HepG2 (cell line): Measurements from ENCODE around the gene ITGA2. TPM values are rescaled to one million over a fixed set of nuclear protein-coding genes. Genes with fewer than 3 reads are reported as not detected.
A peak's percentile ranks its signal among the peaks of the same experiment; 100 is the strongest.

ENCODE experiments used
- AKAP8 ChIP-seq: sonication (generic); formaldehyde crosslinking; IDR thresholded peaks from 2 replicates; pipeline ENCODE4 v1.5.1; 2020; ENCODE audit warnings: mild to moderate bottlenecking, missing genetic modification reagents
- EP300 ChIP-seq, 3 experiments: sonication (generic) in 1 of 3; formaldehyde crosslinking in 1 of 3; IDR thresholded peaks; 2 replicates each; pipeline versions ENCODE4 v1.5.1 to v1.6.1; 2011 to 2020; ENCODE audit warnings: low read depth in 2 of 3, low read length in 2 of 3, borderline replicate concordance in 1 of 3, improper control_type of control experiment in 1 of 3, mild to moderate bottlenecking in 1 of 3, missing genetic modification reagents in 1 of 3, moderate library complexity in 1 of 3
- FIP1L1 ChIP-seq: fragments of 200-400 bp; formaldehyde crosslinking; IDR thresholded peaks from 2 replicates; pipeline ENCODE4 v1.6.1; 2018; ENCODE audit warnings: low read depth, mild to moderate bottlenecking, low read length, moderate library complexity, borderline replicate concordance; ENCODE audit not compliant: insufficient read depth
- FOXK2 ChIP-seq: fragments of 450-650 bp; IDR thresholded peaks from 2 replicates; pipeline ENCODE4 v1.6.1; 2016
- FOXO1 ChIP-seq: sonication (generic); formaldehyde crosslinking; IDR thresholded peaks from 2 replicates; pipeline ENCODE4 v1.4.0; 2020; ENCODE audit warnings: missing genetic modification reagents
- GATA4 ChIP-seq: sonication (generic); IDR thresholded peaks from 2 replicates; pipeline ENCODE4 v1.6.1; 2016; ENCODE audit warnings: antibody characterized with exemption, low read depth, borderline replicate concordance
- GPN1 ChIP-seq: sonication (generic); formaldehyde crosslinking; IDR thresholded peaks from 2 replicates; pipeline ENCODE4 v1.5.1; 2020; ENCODE audit warnings: missing genetic modification reagents, borderline replicate concordance
- HMGA1 ChIP-seq: sonication (generic); formaldehyde crosslinking; conservative IDR thresholded peaks from 2 replicates; pipeline ENCODE4 v1.4.0; 2020; ENCODE audit warnings: missing genetic modification reagents
- IKZF5 ChIP-seq: IDR thresholded peaks from 2 replicates; pipeline ENCODE4 v1.6.1; 2018; ENCODE audit warnings: missing genetic modification reagents, mild to moderate bottlenecking, missing compliant biosample characterization
- MAFF ChIP-seq: IDR thresholded peaks from 2 replicates; pipeline ENCODE4 v1.6.1; 2011; ENCODE audit warnings: low read depth, low read length, improper control_type of control experiment
- NR2F1 ChIP-seq, 2 experiments: fragments of 450-650 bp in 1 of 2; formaldehyde crosslinking in 1 of 2; IDR thresholded peaks; 2 replicates each; pipeline versions ENCODE4 v1.5.0 to v1.6.1; 2016 to 2020; ENCODE audit warnings: mild to moderate bottlenecking in 1 of 2, missing compliant biosample characterization in 1 of 2, missing genetic modification reagents in 1 of 2, moderate library complexity in 1 of 2
- PHF8 ChIP-seq: sonication (generic); formaldehyde crosslinking; IDR thresholded peaks from 2 replicates; pipeline ENCODE4 v1.5.0; 2020; ENCODE audit warnings: missing genetic modification reagents
- POGZ ChIP-seq: sonication (generic); formaldehyde crosslinking; IDR thresholded peaks from 2 replicates; pipeline ENCODE4 v1.4.0; 2020; ENCODE audit warnings: mild to moderate bottlenecking, missing genetic modification reagents
- PRDM10 ChIP-seq: sonication (generic); formaldehyde crosslinking; IDR thresholded peaks from 2 replicates; pipeline ENCODE4 v1.4.0; 2020; ENCODE audit warnings: low read depth, missing genetic modification reagents
- RCOR2 ChIP-seq: IDR thresholded peaks from 2 replicates; pipeline ENCODE4 v1.6.1; 2016; ENCODE audit warnings: missing biosample characterization, missing genetic modification reagents
- SIX4 ChIP-seq: sonication (generic); formaldehyde crosslinking; IDR thresholded peaks from 2 replicates; pipeline ENCODE4 v1.4.0; 2020; ENCODE audit warnings: missing genetic modification reagents
- SOX6 ChIP-seq, 2 experiments: fragments of 450-650 bp in 1 of 2; sonication (generic) in 1 of 2; formaldehyde crosslinking in 1 of 2; IDR thresholded peaks; 2 replicates each; pipeline versions ENCODE4 v1.4.0 to v1.6.1; 2017 to 2020; ENCODE audit warnings: antibody characterized with exemption in 1 of 2, mild to moderate bottlenecking in 1 of 2, missing genetic modification reagents in 1 of 2
- TSC22D2 ChIP-seq: sonication (generic); formaldehyde crosslinking; IDR thresholded peaks from 2 replicates; pipeline ENCODE4 v1.5.1; 2020; ENCODE audit warnings: missing genetic modification reagents, mild to moderate bottlenecking, borderline replicate concordance
- ZNF292 ChIP-seq: sonication (generic); formaldehyde crosslinking; IDR thresholded peaks from 2 replicates; pipeline ENCODE4 v1.8.1; 2022; ENCODE audit warnings: mild to moderate bottlenecking, low read depth, missing genetic modification reagents, borderline replicate concordance
- ZNF431 ChIP-seq: sonication (generic); formaldehyde crosslinking; IDR thresholded peaks from 2 replicates; pipeline ENCODE4 v1.9.0; 2022; ENCODE audit warnings: missing genetic modification reagents, low read depth, mild to moderate bottlenecking, borderline replicate concordance
- ZNF557 ChIP-seq: sonication (generic); formaldehyde crosslinking; IDR thresholded peaks from 2 replicates; pipeline ENCODE4 v1.4.0; 2020; ENCODE audit warnings: missing genetic modification reagents
- ZSCAN30 ChIP-seq: sonication (generic); formaldehyde crosslinking; IDR thresholded peaks from 2 replicates; pipeline ENCODE4 v1.5.0; 2020; ENCODE audit warnings: mild to moderate bottlenecking, missing genetic modification reagents
- polyA plus RNA-seq, 8 experiments: library from polyadenylated mRNA; depleted of rRNA in 3 of 8; stranded (reverse) in 7 of 8; unstranded in 1 of 8; fragments of >200 nt; fragmentation: Illumina TruSeq in 4 of 8; extraction: Trizol in 4 of 8; gene quantifications; 2 replicates each; pipeline versions ENCODE4 v1.2.1 to v1.2.3, GENCODE V29; 2011 to 2016; ENCODE audit warnings: low read depth in 4 of 8, missing spikeins in 1 of 8, mixed read lengths in 1 of 8; ENCODE audit not compliant: insufficient read depth in 1 of 8
- total RNA-seq, 5 experiments: library from RNA; depleted of rRNA; stranded (reverse); fragments of >200 nt; fragmentation: Illumina TruSeq; extraction: Trizol; gene quantifications; 2 replicates each; pipeline ENCODE4 v1.2.3, GENCODE V29; 2016; ENCODE audit warnings: low read depth in 1 of 5
- TF ChIP-seq, protein P1 (sequence below): sonication (generic); formaldehyde crosslinking; IDR thresholded peaks from 2 replicates; pipeline ENCODE4 v1.4.0; 2020; ENCODE audit warnings: missing genetic modification reagents, borderline replicate concordance

The ITGA2 gene
- total and polyA plus RNA-seq, 2 of the 13 experiments (the other 11 are each of a cell fraction or from before 2014, with no cell fraction given) = 15.8 to 58.3 TPM

- TF ChIP-seq PRDM10 (CRISPR knock-in tag) (0 out of 2 replicates have a peak, but pooled peaks have one; percentile 40), GPN1 (CRISPR knock-in tag) (no peak), FOXO1 (CRISPR knock-in tag) (peak; percentile 67), TSC22D2 (CRISPR knock-in tag) (no peak), SOX6 (IDR thresholded peaks at IDR 0.05) (no peak), SOX6 (CRISPR knock-in tag; IDR thresholded peaks at IDR 0.05) (peak; percentile 93), ZNF557 (CRISPR knock-in tag) (no peak), EP300 (IDR thresholded peaks at IDR 0.05; ENCODE audit: low read depth in 2 of 2, low read length in 2 of 2) (peak; percentile 72 to 75; a peak in 2 of 4 replicates), EP300 (CRISPR knock-in tag; IDR thresholded peaks at IDR 0.05; ENCODE audit: borderline replicate concordance) (peak; percentile 59; the same call in 1 of the 2 replicates), MAFF (no peak; the same call in 1 of the 2 replicates), NR2F1 (CRISPR knock-in tag; IDR thresholded peaks at IDR 0.05) (no peak), IKZF5 (CRISPR knock-in tag) (peak; percentile 46; the same call in 1 of the 2 replicates), ZNF431 (CRISPR knock-in tag) (no peak), AKAP8 (CRISPR knock-in tag) (no peak), POGZ (CRISPR knock-in tag) (peak; percentile 54; the same call in 1 of the 2 replicates), SIX4 (CRISPR knock-in tag) (0 out of 2 replicates have a peak, but pooled peaks have one; percentile 36), FIP1L1 (no peak), RCOR2 (0 out of 2 replicates have a peak, but pooled peaks have one; percentile 43), FOXK2 (peak; percentile 63; the same call in 1 of the 2 replicates), GATA4 (no peak), PHF8 (CRISPR knock-in tag) (no peak), ZSCAN30 (CRISPR knock-in tag) (no peak), HMGA1 (no peak), ZNF292 (CRISPR knock-in tag) (peak; percentile 55; the same call in 1 of the 2 replicates)
- TF ChIP-seq, protein P1, sequence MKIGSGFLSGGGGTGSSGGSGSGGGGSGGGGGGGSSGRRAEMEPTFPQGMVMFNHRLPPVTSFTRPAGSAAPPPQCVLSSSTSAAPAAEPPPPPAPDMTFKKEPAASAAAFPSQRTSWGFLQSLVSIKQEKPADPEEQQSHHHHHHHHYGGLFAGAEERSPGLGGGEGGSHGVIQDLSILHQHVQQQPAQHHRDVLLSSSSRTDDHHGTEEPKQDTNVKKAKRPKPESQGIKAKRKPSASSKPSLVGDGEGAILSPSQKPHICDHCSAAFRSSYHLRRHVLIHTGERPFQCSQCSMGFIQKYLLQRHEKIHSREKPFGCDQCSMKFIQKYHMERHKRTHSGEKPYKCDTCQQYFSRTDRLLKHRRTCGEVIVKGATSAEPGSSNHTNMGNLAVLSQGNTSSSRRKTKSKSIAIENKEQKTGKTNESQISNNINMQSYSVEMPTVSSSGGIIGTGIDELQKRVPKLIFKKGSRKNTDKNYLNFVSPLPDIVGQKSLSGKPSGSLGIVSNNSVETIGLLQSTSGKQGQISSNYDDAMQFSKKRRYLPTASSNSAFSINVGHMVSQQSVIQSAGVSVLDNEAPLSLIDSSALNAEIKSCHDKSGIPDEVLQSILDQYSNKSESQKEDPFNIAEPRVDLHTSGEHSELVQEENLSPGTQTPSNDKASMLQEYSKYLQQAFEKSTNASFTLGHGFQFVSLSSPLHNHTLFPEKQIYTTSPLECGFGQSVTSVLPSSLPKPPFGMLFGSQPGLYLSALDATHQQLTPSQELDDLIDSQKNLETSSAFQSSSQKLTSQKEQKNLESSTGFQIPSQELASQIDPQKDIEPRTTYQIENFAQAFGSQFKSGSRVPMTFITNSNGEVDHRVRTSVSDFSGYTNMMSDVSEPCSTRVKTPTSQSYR (CRISPR knock-in tag) = no peak
Observed at GRCh38 chr5:52997424-52997823, 8.3 kb downstream of the ITGA2 start (continued).
